Right lung (tissue), 5 donors: ENCODE data around the gene EVL. TPM values are rescaled to one million over a fixed set of nuclear protein-coding genes. Genes with fewer than 3 reads are reported as not detected.

Experiments
- DNase-seq, 2 donors: peaks; one replicate each; pipeline ENCODE4 v3.0.0-alpha.2; 2013
- polyA plus RNA-seq, 5 donors: library from polyadenylated mRNA; unstranded; fragments of 120-200 nt; gene quantifications; one replicate each; pipeline versions ENCODE4 v1.2.1 to v1.2.3, GENCODE V29; 2013; ENCODE audit warnings: inconsistent platforms in 1 of 5, low replicate concordance in 1 of 5; ENCODE audit not compliant: insufficient read length in 5 of 5, insufficient read depth in 1 of 5

The EVL gene
- polyA plus RNA-seq, 5 donors, result 169 to 258 (median 211) TPM

DNA sequence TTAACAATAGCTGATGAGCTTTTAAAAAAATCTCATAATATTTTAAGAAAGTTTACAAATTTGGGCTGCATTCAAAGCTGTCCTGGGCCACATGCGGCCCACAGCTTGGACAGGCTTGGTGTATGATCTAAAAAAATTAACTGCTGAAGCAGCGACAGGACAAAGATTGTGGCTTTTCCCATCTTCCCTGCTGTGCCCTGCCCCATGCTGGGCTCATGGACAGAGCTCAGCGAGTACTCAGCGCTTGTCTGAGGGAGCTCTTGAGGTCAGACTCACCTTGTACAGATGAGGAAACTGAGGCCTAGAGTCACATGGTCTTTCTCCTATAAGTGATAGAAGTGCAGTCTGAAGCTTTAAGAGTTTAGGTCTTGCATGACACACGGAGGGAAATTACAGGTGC, 15.0 kb downstream of the EVL start:
- no peak for DNase-seq

- no peak for DNase-seq
These were observed 16.9 kb downstream of the EVL start for GRCh38 chr14:100081997-100082625.

- no peak for DNase-seq
These were observed 17.5 kb downstream of the EVL start for GRCh38 chr14:100082723-100083122.

- no peak for DNase-seq
These were observed 18.5 kb downstream of the EVL start for GRCh38 chr14:100083706-100084105.

DNA sequence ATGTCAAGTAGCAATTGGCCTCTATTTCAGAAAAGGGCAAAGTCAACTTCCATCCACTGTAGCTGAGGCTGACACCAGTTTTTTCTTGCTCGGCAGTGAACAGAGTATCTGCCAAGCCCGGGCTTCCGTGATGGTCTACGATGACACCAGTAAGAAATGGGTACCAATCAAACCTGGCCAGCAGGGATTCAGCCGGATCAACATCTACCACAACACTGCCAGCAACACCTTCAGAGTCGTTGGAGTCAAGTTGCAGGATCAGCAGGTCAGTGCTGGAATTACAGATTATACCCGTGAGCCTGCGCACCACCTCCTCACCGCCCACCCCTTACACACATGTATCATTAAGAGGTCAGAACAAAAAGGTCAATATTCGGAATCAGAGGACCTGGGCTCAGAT, 19.4 kb downstream of the EVL start:
- DNase-seq, result no peak

DNA sequence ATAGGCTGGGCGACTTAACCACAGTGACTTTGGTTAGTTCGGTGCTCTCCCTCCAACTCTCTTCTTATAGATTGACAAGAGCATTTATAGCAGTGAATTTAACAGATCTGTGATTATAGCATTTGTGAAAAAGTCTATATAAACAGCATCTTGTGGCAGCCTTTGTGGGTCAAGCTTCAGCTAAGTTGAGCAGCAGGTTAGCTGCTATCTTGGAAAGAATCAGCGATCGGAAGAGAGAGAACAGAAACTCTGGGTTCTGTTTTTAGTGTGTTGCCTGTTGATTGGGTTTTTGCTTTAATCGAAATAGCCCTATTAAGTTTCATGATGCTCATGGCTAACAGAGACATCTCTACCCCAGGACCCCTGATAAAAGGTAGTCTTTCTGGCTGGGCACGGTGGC, 20.2 kb downstream of the EVL start:
- DNase-seq, result no peak

- no peak for DNase-seq
These were observed 21.1 kb downstream of the EVL start for GRCh38 chr14:100086361-100086760.

- DNase-seq, result no peak
These were observed 23.0 kb downstream of the EVL start for GRCh38 chr14:100088226-100088625.

DNA sequence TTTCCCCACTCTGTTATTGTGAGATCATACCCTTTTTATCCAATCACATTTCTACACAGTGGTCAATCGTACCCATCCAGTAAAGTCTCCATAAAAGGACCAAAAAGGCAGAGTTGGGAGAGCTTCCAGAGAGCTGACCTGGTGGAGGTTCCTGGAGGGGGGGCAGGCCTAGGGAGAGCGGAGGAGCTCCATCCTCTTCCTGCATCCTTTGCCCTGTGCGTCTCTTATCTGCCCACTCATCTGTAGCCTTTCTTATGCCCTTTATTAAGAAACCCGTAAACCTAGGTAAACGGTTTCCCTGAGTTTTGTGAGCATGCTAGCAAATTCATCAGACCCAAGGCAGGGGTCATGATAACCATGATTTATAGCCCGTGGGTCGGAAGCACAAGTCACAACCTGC, 26.2 kb downstream of the EVL start:
- no peak for DNase-seq

DNA sequence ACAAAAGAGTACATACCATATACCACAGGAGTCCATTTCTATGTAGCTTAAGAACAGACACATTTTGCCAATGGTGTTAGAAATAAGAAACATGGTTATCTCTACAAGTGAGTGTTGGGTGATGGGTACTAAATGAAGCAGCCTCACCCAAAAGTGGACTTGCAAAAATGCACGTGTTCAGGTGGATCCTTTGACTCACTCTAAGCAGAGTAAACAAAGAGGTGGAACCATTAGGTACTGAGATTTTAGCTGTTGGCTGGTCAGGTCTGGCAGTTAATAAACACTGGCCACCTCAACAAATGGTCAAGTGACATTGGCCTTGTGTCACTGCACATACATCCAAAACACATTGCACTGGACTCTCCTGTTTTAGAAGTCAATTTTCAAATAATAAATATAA, 27.6 kb downstream of the EVL start:
- no peak for DNase-seq

DNA sequence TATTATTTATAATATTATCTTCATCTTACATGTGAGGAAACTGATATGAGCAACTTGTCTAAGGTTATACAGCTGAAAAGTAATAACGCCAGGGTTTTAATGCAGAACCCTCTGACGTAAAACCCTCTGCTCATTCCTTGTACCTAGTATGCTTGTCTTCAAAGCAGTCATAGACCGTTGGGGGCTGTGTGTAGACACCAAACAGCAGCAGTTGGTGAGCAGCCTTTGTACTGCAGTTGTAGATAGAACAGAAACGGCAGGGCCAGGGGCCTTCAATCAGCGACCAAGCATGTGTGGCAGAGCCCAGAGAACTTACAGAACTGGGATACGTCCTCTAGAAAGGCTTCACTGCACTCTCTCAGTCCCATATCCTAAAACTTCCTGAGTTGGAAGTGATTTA, 28.1 kb downstream of the EVL start:
- no peak for DNase-seq

GRCh38 chr14:100096656-100097055, 31.4 kb downstream of the EVL start:
- DNase-seq, result no peak

GRCh38 chr14:100098171-100098570, 32.9 kb downstream of the EVL start:
- no peak for DNase-seq

DNA sequence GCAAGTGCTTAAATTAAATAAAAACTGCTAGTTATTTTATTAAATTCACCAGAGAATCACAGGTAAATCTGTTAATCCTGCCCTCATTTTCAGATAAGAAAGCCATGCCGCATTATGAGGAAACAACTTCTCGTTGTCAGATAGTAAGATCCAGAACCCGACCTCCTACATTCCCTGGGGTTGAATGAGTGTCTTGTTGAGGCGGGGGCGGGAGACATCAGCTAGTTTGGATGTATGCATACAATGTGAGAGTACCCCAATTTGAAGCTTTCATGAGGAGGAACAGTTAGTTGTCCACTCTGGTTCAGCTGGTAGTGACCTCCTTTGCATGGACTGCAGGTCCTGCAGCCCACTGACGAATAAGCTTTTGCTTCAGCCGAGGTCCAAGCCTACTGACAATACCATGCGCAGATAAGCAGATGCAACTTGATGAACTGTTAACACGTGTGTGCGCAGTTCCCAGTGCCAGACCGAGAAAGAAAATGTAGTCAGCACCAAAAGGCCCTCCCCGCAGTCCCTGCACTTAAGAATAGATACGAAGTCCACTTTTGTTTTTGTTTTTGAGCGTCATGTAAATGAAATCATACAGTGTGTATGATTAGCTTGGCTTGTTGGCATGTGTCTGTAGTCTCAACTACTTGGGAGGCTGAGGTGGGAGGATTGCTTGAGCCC, 34.9 kb downstream of the EVL start:
- no peak for DNase-seq

DNA sequence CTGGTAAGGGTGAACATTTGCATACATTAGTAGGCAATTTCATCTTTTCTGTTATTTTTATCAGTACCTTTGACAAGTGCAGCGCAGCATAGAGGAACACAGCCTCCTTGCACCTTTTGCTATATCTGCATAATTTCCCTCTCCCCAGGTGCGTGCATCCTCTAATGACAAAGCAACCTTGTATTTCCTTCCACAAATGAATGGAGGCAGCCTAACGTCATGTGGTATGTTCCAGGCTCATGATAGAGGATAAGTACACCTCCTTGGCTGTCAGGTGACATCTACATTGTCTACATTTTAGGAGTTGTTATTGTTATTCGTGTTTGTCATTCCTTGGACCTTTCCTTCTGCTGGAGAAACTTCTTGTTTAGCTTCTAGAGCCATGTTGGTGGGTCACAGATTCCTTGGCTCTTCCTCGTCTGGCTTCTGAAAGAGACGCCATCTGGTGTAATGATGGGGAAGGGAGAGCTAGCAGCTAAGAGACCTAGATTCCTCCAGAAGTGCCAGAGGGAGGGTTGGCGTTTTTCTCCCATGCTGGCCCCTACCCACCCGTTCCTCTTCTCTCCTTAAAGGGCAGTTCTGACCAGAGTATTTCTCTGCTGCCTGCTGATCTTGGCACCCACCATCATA, 37.0 kb downstream of the EVL start:
- DNase-seq, result no peak

DNA sequence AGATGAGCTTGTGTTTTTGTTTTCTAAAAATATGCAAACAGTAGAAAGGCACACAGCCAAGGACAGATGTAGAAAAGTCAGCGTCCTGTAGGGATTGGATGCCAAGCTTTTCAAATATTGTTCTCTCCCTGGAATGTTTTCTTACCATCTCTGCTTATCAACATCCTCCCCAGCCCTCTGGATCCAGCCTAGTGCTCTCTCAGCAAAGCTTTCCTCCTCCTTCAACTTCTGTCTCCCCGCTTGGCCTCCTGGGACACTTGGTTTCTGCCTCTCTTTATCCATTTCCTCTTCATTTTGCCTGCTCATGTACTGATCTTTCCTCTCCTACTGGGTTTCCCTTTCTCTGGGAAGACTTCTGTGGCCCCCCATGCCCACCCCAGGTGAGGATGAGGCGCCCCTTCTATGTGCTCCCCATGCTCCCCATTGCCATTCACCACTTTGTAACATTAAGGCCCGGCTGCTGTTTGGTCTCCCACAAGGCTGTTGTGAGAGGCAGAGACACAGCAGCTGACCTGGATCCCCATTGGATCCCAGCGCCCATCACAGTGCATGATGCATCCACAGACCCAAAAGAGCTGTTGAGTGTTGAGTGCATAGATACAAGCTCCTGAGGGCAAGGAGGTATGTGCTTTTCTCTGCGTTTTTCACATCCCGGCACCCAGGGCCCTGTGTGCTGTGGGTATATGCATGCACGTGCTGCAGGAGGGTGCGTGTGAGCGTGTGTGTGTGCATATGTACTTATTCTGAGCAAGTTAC, 38.2 kb downstream of the EVL start:
- no peak for DNase-seq

- DNase-seq, result no peak
These were observed 38.8 kb downstream of the EVL start for GRCh38 chr14:100104006-100104352.

GRCh38 chr14:100104523-100105300, 39.5 kb downstream of the EVL start:
- DNase-seq, result no peak

DNA sequence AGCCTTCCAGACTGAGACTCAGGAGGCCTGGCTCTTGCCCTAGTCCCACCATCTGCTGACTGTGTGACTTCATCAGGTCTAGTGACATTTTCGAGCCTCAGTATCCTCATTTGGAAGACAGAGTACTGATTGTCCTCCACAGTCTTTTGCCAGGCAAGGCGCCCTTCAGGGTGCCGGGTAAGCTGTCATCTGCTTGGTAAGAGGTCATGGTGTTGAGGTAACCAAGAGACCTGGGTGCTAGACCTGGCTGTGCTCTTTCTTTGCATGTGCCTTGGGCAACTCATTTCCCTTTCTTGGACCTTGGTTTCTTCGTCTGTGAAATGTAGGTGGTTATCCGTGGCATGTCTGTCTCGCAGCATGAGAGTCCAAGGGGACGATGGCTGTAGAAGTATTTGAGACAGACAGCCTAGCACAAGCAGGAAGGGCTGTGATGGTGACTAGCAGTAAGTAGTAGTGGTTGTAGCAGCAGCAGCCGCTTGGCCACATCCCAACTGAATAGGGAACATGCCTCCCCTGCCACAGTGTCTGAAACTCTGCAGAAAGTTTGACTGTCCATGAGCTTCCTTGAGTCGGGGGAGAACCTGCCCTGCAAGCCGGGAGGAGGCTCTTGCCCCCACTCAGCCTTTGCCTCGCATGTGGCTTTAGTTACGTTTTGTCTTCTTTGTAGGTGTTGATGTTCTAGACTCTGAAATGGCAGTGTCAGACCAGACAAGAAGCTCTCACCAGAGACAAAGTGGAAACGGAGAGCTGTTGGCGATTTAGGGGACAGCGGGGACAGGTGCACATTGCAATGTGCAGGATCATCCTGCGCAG, 40.3 kb downstream of the EVL start:
- no peak for DNase-seq

DNA sequence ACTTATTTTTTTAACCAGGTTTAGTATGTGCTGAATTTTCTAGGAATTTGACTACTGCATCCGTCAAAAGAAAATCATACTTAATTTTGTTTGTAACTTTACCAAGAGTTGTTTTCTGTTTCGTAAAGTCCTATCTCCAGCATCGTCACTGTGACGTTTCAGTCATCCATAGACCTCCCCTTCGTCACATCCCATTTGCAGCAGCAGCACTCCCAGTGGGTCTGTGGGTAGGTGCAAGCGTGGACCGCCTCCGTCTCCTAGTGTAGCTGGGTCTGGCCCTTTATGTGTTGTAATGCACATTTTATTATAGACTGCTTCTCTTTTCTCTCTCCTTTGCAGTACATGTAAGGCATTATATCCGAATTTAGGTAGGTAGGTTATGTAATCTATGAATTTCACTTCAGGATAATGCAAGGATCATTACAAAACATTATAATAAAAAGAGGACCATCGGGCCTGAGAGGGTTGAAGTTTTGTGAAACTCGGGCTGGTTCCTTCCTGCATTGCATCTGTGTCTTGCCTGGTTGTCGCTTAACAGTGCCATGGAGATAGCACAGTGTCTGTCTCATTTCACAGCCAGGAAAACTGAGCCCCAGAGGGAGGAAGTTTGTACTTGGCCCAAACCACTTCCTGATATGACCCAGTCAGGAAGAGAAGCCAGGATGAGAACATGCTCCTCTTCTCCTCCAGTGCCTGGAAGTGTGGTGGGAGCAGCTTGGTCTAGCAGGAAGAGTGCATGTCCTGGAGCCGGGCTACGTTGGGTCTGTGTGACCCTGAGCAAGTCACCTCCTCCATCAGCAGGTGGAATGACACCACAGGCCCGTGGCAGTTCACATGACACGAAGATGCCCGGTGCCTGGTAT, 41.3 kb downstream of the EVL start:
- DNase-seq, result no peak
